ENCODE measurements around the gene PLEKHB2. TPM values are rescaled to one million over a fixed set of nuclear protein-coding genes. Genes with fewer than 3 reads are reported as not detected.
"Not testable (repeated sequence)": the region's sequence is repeated elsewhere in the genome, so short reads cannot be mapped to it uniquely, and the experiment has no call there.

The PLEKHB2 gene
- total RNA-seq, 6 experiments from 2014 or later: 87.3 to 96.2 (median 93.6) TPM

GRCh38 chr2:131142849-131143248 lies 37.7 kb downstream of the PLEKHB2 start:
- H3K27me3 Mint-ChIP-seq (ENCODE audit: insufficient read depth): no peaks in the 10 kb centered on the region
- H3K27ac Mint-ChIP-seq: no peak overlapping the region
- H3K9me3 Mint-ChIP-seq: no peaks in the 10 kb centered on the region
- TF ChIP-seq, protein P1, sequence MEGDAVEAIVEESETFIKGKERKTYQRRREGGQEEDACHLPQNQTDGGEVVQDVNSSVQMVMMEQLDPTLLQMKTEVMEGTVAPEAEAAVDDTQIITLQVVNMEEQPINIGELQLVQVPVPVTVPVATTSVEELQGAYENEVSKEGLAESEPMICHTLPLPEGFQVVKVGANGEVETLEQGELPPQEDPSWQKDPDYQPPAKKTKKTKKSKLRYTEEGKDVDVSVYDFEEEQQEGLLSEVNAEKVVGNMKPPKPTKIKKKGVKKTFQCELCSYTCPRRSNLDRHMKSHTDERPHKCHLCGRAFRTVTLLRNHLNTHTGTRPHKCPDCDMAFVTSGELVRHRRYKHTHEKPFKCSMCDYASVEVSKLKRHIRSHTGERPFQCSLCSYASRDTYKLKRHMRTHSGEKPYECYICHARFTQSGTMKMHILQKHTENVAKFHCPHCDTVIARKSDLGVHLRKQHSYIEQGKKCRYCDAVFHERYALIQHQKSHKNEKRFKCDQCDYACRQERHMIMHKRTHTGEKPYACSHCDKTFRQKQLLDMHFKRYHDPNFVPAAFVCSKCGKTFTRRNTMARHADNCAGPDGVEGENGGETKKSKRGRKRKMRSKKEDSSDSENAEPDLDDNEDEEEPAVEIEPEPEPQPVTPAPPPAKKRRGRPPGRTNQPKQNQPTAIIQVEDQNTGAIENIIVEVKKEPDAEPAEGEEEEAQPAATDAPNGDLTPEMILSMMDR (IDR thresholded peaks at IDR 0.05): no peak
- H3K36me3 Mint-ChIP-seq (ENCODE audit: low read depth): peaks cover 15% of the 10 kb centered on the region
- no peak overlapping the region for H3K4me3 Mint-ChIP-seq
- no peak for DNase-seq
- no peaks in the 10 kb centered on the region for H3K4me1 Mint-ChIP-seq (ENCODE audit: low read depth)

GRCh38 chr2:131143803-131144202 lies 38.7 kb downstream of the PLEKHB2 start:
- no peak overlapping the region for H3K27ac Mint-ChIP-seq
- no peaks in the 10 kb centered on the region for H3K4me1 Mint-ChIP-seq (ENCODE audit: low read depth)
- no peaks in the 10 kb centered on the region for H3K9me3 Mint-ChIP-seq
- H3K36me3 Mint-ChIP-seq (ENCODE audit: low read depth): peaks cover 15% of the 10 kb centered on the region
- TF ChIP-seq, protein P1 (IDR thresholded peaks at IDR 0.05): no peak
- H3K4me3 Mint-ChIP-seq: no peak overlapping the region
- no peak for DNase-seq
- no peaks in the 10 kb centered on the region for H3K27me3 Mint-ChIP-seq (ENCODE audit: insufficient read depth)

DNA sequence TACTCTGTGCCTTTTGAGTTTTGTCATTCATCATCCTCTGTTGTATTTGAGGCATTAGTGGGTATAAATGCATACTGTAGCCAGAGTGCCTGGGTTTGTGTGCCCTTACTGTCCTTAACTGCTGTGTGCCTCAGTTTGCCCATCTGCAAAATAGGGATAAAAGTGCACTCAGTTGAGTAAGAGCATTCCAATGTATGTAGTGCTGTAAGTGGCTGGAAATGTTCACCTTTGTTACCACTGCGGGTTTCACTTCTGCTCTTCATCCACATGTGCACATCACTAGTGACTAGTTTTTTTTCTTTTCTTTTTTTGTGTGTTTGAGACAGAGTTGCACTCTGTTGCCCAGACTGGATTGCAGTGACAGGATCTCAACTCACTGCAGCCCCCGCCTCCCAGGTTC lies 39.9 kb downstream of the PLEKHB2 start:
- Mint-ChIP-seq H3K9me3 (no peaks in the 10 kb centered on the region), H3K36me3 (ENCODE audit: low read depth) (peaks cover 20% of the 10 kb centered on the region), H3K27me3 (ENCODE audit: insufficient read depth) (no peaks in the 10 kb centered on the region), H3K4me1 (ENCODE audit: low read depth) (no peaks in the 10 kb centered on the region), H3K27ac (no peak overlapping the region), H3K4me3 (no peak overlapping the region)
- TF ChIP-seq, protein P1 (IDR thresholded peaks at IDR 0.05): no peak
- DNase-seq: no peak

DNA sequence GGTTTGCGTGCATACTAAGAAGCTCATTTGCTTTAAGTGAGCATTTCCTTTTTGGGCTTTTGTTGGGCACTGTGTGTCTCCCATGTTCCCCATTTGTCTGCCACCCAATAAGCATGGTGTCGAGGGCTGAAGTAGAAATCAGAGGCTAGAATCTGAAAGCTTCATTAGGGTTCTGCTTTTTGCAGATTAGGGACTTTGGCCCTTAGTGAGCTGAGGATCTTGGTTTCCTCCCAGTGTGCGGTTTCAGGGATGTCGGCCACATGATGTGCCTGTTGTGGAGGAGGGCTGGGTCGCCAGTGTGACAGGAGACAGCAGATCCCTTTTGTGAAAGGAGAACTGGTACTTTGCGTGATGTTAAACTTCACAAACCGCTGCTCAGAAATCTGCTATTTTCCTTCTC lies 41.1 kb downstream of the PLEKHB2 start:
- H3K9me3 Mint-ChIP-seq: no peaks in the 10 kb centered on the region

GRCh38 chr2:131146749-131147148 lies 41.6 kb downstream of the PLEKHB2 start:
- Mint-ChIP-seq H3K4me1 (ENCODE audit: low read depth) (no peaks in the 10 kb centered on the region), H3K36me3 (ENCODE audit: low read depth) (peaks cover 18% of the 10 kb centered on the region), H3K9me3 (no peaks in the 10 kb centered on the region), H3K27me3 (ENCODE audit: insufficient read depth) (no peaks in the 10 kb centered on the region), H3K27ac (no peak overlapping the region), H3K4me3 (no peak overlapping the region)
- TF ChIP-seq, protein P1 (IDR thresholded peaks at IDR 0.05): no peak
- no peak for DNase-seq

More for the DNA sequence above, 41.1 kb downstream of the PLEKHB2 start:
- TF ChIP-seq, protein P1 (IDR thresholded peaks at IDR 0.05): no peak
- peaks cover 18% of the 10 kb centered on the region for H3K36me3 Mint-ChIP-seq (ENCODE audit: low read depth)
- no peaks in the 10 kb centered on the region for H3K4me1 Mint-ChIP-seq (ENCODE audit: low read depth)
- DNase-seq: no peak
- no peak overlapping the region for H3K4me3 Mint-ChIP-seq
- H3K27ac Mint-ChIP-seq: no peak overlapping the region
- H3K27me3 Mint-ChIP-seq (ENCODE audit: insufficient read depth): no peaks in the 10 kb centered on the region

DNA sequence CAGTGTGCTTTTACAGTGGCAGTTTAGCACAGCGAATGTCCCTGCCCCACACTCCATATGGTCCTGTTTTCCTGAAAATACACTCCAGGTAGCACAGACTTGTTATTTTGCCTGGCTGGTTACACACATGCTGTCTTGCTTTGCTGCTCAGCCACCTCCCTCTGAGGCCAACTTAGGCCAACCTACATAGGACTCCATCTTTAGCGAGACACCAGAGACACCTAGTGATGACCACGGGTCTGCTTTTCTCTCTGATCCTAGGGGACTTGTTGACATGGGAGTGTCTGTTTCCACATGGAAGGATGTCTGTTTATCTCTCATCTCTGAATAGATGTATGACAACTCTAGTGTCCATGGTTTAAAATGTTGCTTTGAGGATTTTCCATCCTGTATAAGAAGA lies 43.3 kb downstream of the PLEKHB2 start:
- no peaks in the 10 kb centered on the region for H3K9me3 Mint-ChIP-seq
- TF ChIP-seq, protein P1 (IDR thresholded peaks at IDR 0.05): no peak
- no peak for DNase-seq
- no peaks in the 10 kb centered on the region for H3K4me1 Mint-ChIP-seq (ENCODE audit: low read depth)
- no peak overlapping the region for H3K4me3 Mint-ChIP-seq
- no peaks in the 10 kb centered on the region for H3K27me3 Mint-ChIP-seq (ENCODE audit: insufficient read depth)
- no peak overlapping the region for H3K27ac Mint-ChIP-seq
- peaks cover 10% of the 10 kb centered on the region for H3K36me3 Mint-ChIP-seq (ENCODE audit: low read depth)

DNA sequence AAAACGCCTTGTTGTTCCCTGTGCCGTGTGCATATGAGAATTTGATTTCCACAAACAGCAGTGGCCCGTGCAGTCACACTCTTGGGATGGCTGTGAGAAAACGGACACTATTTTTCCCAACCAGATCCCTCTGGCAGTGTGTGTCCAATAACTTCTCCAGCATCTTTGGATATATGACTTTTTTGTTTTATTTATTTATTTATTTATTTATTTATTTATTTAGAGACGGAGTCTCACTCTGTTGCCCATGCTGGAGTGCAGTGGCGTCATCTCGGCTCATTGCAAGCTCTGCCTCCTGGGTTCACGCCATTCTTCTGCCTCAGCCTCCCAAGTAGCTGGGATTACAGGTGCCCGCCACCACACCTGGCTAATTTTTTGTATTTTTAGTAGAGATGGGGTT lies 45.0 kb downstream of the PLEKHB2 start:
- not testable (repeated sequence) for H3K36me3 Mint-ChIP-seq (ENCODE audit: low read depth); H3K27ac Mint-ChIP-seq; H3K27me3 Mint-ChIP-seq (ENCODE audit: insufficient read depth); H3K4me1 Mint-ChIP-seq (ENCODE audit: low read depth); H3K9me3 Mint-ChIP-seq; H3K4me3 Mint-ChIP-seq; DNase-seq
